Measurements from ENCODE around the gene CCDC194.
"Not testable (repeated sequence)": the region's sequence is repeated elsewhere in the genome, so short reads cannot be mapped to it uniquely, and the experiment has no call there.

Gene CCDC194

DNA sequence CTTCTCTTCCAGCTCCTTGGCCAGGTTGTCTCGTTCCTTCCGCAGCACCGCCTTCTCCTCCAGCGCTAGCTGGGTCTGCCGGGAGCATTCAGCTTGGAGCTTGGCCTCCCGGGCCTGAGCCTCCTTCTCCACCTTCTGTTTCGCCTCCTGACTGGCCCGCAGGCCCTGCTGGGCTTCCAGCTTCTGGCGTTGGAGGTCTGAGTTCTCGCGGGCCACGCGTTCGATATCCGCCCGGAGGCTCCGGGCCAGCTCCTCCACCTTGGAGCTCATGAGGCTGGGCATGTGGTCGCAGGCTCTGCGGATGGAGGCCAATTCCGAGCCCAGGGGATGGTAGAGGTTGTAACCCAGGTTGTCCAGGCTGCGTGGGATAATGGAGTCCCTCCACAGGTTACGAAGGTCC is 28.6 kb downstream of the CCDC194 start:
- no peak for DNase-seq

DNA sequence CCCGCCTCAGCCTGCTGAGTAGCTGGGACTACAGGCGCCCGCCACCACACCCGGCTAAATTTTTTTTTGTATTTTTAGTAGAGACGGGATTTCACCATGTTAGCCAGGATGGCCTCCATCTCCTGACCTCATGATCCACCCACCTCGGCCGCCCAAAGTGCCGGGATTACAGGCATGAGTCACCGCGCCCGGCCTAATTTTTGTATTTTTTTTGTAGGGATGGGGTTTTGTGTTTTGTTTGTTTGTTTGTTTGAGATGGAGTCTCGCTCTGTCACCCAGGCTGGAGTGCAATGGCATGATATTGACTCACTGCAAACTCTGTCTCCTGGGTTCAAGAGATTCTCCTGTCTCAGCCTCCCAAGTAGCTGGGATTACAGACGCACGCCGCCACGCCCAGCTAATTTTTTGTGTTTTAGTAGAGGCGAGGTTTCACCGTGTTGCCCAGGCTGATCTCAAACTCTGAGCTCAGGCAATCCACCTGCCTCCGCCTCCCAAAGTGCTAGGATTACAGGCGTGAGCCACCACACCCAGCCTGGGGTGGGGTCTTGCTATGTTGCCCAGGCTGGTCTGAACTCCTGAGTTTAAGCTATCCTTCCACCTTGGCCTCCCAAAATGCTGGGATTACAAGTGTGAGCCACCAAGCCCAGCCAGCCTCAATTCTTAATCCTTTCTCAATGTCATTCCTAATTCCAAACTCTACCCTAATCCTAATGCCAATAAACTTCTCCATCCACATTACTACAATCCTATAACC is 30.0 kb downstream of the CCDC194 start:
- not testable (repeated sequence) for DNase-seq

DNA sequence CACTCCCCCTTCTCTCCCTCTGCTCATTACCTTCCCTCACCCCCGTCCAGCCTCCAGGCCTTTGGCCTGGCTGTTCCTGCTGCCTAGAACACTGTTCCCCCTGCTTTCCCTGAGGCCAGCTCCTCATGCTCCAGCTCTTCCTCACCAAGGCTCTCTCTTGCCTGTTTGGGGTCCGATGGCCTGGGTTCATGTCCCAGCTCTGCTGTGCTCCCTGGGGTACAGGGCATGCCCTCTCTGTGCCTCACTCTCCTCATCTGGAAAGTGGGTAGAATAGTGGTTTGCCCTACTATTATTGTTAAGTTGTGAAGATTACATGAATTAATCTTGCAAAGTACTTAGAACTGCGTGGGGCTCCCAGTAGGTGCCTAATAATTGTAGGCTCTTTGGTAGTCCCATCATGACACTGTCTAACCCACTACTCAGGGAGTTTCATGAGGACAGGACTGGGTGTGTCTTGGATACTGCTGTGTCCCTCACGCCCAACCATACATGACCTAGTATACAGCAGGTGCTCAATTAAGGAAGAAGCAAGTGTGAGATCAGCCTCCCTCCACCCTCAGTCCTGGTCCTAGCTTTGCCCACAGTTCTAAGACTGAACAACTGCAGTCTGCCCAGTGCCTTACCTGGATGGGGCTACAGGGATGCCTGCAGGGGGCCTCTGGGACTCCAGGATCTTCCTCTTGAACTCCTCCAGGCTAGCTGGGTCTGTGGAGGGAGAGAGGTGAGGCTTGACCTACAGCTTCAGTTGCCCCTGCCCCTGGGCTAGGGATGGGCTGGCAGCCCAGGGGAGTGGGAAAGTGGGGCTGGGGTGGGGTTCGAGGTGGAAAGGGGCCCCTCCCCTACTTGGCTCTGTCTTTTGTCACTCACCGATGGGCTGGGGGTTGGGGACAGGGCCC is 33.8 kb downstream of the CCDC194 start:
- DNase-seq, result no peak

DNA sequence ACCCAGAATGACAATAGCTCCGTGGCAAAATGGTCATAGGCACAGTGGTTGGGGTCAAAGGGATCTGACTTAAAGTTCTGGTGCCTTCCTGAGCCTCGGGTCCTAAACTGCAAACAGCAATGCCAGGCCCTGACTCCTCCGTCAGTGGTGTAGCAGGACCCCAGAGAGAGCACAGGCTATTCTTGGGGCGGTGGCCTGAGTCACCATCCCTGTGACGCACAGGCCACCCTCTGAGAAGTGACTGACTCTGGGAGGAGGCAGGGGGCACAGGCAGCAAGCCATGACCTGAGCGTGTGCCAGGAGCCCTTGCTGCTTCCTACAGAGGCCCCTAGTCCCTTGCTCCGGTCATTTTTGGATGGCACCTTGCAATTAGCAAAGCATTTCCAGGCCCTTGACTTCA is 35.6 kb downstream of the CCDC194 start:
- DNase-seq, result no peak

DNA sequence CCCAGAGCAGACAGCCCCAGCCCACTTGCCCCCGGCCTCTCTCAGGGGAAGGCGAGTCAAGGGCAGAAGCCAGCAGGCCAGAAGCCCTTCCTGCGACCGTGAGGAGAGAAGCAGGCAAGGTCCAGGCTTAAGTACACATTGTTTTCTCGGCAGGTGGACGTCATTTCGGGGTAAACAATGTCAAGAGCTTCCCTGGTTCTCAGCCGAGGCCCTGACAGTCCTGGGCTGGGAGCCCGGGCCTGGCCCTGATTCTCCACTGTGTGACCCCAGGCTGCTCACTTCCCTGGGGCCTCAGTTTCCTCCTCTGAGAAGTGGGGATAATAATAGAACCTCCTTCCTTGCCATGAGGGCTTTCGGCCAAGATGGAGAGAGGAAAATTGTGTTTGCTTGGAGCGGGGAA is 36.3 kb downstream of the CCDC194 start:
- DNase-seq, result no peak

DNA sequence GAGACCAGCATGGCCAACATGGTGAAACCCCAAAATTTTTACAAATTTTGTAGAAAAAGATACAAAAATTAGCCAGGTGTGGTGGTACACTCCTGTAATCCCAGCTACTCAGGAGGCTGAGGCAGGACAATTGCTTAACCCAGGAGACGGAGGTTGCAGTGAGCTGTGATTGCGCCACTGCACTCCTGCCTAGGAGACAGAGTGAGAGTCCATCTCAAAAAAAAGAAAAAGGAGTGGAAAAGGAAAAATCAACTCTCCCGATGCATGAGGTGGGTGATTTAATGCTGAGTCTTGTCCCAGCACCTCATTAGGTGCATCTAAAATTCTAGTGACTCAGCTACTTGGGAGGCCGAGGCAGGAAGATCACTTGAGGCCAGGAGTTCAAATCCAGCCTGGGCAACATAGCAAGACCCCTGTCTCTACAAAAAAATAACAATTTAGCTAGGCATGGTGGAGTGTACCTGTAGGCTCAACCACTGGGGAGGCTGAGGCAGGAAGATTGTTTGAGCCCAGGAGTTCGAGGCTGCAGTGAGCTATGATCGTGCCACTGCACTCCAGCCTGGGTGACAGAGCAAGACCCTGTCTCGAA is 36.8 kb downstream of the CCDC194 start:
- DNase-seq, result no peak

DNA sequence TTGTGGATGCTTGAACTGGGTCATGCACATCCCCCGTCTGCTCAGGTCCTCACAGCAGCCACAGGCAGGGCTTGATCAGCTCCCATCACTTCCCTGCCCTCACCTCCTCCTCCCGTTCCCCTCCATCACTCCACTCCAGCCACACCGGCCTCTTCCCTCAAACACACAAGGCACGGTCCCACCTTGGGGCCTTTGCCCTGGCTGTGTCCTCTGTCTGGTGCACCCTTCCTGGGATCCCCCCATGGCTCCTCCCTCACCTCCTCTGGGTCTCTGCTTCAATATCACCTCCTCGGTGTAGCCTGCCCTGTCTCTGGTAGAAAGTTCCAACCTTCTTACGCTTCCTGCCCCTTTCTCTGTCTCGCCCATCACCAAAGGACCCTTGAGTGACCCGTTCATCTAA is 40.6 kb downstream of the CCDC194 start:
- DNase-seq, result no peak

DNA sequence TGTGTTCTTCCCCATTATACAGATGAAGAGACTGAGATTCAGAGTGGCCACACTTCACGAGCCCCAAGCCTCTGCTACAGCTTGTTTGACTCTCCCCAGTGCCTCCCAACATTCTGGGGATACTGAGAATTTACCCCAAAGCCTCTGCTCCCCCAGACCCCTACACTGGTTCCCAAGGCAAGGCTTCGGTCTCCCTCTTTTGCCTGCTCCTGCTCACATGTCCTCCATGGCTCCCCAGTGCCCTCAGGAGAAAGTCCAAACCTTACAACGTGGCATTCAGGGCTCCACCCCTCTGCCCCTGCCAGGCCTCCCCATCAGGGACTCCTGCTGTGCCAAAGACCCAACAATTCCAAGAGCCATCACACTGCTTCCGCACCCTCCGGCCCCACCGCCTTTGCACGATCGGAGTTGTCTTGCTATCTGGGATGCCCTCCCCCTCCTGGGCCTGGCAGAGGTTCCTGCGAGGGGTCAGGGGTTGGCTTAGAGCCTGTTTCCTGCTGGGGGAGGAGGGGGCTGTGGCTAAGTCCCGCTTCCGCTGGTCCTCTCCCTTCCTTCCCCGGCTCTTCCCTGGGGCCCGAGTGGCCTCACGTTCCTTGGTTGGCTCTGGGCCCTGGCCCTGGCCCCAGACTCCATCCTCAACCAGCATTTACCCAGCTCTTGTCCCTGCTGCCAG is 41.3 kb downstream of the CCDC194 start:
- no peak for DNase-seq

DNA sequence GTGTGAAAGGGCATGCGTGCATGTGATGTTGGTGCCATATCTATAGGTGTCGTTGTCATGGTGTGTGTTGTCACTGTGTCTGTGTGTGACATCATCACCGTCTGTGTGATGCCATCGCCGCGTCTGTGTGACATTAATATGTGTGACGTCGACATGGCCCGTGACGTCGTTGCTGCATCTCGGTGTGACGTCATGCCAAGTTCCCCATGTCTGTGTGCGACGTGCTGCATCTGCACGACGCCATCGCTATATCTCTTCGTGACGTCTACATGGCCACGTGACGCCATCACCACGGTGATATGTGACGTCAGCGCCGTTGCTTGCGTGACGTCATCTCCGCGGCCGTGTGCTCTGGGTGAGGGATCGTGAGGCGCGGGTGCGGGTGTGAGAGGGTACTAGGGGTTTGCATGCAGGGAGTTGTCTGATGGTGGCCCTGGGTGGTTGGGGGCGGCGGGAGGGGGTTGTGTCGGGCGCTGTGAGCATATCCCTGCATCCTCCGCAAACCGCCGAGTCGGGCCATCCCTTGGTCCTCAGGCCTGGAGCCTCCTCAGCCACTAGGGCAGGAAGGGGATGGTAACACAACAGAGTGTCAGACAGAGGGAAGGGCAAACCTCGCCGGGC is 42.1 kb downstream of the CCDC194 start:
- DNase-seq, result no peak

DNA sequence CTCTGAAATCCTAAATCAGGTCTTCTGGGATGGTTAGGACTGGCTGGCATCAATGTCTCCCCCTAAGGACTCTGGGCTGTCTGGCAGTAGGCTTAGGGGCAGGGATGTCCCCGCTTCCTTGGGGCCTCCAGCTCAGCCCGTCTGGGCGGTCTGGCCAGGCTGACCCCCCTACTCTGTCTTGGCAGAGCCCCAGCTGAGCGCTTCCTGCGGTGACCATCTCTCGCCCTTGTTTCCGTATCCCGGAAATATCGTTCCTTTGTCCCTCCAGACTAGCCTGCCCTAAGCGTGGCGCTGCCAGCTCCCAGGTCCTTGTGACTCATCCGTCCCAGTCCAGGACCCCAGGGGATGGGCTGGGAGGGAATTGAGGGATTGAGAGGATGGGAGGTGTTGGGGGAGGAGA is 45.3 kb downstream of the CCDC194 start:
- no peak for DNase-seq

DNA sequence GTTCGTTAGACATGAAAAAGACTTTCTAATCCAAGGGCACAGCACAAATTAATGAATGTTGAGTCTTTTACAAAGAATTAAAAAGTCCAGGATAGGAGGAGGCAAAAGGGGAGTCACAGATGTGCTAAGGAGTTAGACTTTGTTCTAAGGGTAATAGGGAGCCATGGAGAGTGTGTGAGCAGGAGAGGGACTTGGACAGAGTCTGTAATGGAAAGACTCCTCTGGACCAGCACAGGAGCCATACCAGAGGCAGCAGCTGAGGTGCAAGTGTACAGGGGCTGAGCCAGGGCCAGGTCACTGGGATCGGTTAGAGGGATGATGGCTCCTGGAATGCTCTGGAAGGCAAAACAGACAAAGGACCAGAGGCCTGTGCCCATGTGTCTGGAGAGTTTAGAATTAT is 46.1 kb downstream of the CCDC194 start:
- DNase-seq, result no peak

DNA sequence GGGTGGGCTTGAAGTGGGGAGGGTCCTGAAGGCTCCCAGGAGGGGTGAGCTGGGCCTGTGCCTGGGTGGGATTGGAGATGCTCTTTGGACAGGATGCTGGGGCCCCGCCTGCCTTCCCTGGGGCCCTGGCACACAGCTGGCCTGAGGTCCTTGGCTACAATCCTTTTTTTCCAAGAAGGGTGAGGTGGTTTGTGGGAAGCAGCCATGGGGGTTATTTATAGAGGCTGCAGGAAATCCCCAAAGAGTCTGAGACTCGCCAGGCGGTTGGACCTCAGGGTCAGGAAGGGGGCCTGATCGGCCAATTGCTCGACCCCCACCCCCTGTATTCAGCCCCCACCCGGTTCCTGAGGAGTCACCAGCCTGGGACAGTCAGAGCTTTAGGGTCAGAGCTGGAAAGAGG is 46.6 kb downstream of the CCDC194 start:
- no peak for DNase-seq

DNA sequence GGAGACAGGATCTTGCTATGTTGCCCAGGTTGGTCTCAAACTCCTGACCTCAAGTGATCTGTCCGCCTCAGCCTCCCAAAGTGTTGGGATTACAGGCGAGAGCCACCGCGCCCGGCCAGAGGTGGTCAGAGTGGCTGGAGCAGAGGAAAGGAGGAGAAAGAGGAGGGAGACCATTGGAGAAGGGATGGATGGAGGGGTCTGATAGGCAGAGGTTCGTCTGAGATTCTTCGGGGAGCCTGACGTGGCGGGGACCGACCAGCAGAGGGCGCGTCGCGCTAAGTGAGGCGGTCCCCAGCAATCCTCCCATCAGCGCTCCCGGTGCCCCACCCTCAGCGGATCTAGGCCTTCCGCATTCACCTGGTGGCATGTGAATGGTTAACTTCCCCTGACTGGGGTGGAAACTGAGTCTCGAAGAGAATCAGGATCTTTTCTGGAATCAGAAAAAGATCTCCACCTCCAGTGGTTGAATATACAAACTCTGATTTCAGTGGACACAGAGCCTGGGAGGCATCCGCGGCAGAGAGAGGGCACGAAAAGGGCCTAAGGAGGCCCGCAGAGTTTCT is 47.8 kb downstream of the CCDC194 start:
- peak; percentile 81 for DNase-seq

DNA sequence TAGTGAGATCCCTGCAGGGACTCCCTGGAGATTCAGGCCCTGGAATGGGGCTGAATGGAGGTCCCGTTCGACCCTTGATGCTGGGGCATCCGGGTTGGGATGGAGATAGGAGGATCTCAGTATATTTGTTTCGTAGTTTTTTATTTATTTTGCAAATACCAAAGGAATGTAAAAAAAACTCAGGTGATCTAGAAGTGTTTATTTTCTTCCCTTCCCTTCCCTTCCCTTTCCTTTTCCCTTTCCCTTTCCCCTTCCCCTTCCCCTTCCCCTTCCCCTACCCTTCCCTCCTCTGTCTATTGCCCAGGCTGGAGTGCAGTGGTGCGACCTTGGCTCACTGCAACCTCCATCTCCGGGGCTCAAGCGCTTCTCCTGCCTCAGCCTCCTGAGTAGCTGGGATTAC is 52.2 kb downstream of the CCDC194 start:
- no peak for DNase-seq

DNA sequence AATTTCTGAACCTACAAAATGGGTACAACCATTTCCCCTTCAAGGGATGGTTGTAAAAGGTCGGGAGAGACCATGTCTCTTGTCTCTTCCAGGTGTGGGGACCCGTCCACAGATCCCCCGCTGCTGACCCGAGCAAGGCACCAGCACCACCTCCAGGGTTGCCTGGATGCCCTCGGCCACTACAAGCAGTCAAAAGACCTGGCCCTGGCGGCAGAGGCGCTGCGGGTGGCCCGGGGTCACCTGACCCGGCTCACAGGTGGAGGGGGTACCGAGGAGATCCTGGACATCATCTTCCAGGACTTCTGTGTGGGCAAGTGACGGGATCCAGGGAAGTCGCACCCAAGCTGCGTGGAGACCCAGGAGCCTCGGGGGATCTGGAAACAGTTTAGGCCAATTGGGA is 52.6 kb downstream of the CCDC194 start:
- DNase-seq, result no peak

DNA sequence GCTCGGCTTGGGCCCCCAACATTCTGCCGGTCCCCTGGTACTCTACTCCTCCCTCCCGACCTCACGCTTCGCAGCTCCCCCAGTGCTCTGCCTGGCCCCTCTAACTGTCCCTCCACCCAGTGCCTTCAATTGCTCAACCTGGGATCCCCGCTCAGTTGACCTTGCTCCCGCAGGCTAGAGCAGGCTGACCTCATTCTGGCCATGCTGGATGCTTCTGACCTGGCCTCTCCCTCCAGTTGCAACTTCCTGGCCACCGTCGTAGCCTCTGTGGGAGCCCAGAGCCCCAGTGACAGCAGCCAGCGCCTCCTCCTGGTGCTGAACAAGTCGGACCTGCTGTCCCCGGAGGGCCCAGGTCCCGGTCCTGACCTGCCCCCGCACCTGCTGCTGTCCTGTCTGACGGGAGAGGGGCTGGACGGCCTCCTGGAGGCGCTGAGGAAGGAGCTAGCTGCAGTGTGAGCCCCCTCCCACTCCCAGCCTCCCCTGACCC is 53.1 kb downstream of the CCDC194 start:
- no peak for DNase-seq
